IMR-90 (cell line): ENCODE measurements around the gene APC2. TPM values are rescaled to one million over a fixed set of nuclear protein-coding genes. Genes with fewer than 3 reads are reported as not detected.

Source experiments
- ATAC-seq: fragments of 200-7000 bp; cut with Tn5 transposase; 2 replicates; pipeline ENCODE4 v1.9.1; 2020; ENCODE audit warnings: low read depth, mild to moderate bottlenecking, moderate library complexity
- BruUV-seq: library from RNA; stranded (reverse); fragments of 400-500 nt; replicated peaks from 2 replicates; lab custom pipeline; 2021; lab: Mats Ljungman, UMichigan
- CTCF ChIA-PET: fragments of 300-600 bp; formaldehyde crosslinking; extraction: SDS; loops from one replicate; lab custom pipeline; 2021; ENCODE audit warnings: antibody characterized with exemption; lab: Yijun Ruan, JAX
- POLR2A ChIA-PET: fragments of 300-600 bp; sonication (Branson Sonifier 250); formaldehyde crosslinking; loops from one replicate; lab custom pipeline; 2022; ENCODE audit warnings: antibody characterized with exemption; ENCODE audit not compliant: unreplicated experiment; lab: Charles Lee
- DNase-seq: peaks from one replicate; pipeline ENCODE4 v3.0.0; 2013
- H2AFZ ChIP-seq: replicated peaks from 2 replicates; pipeline ENCODE3; 2013; ENCODE audit warnings: low read length, mild to moderate bottlenecking; ENCODE audit not compliant: poor library complexity
- H2AK5ac ChIP-seq: 2 replicates; pipeline ENCODE4 v1.6.1; 2013; ENCODE audit warnings: low read depth, low read length, inconsistent platforms
- H2AK9ac ChIP-seq: replicated peaks from 2 replicates; pipeline ENCODE3; 2013; ENCODE audit warnings: mild to moderate bottlenecking, low read depth, low read length, moderate library complexity; ENCODE audit not compliant: poor library complexity
- H2BK120ac ChIP-seq: 2 replicates; pipeline ENCODE4 v1.6.1; 2013; ENCODE audit warnings: low read depth, low read length, inconsistent platforms
- H2BK15ac ChIP-seq: 3 replicates; pipeline ENCODE4 v1.6.1; 2013; ENCODE audit warnings: low read depth, low read length, inconsistent platforms
- H2BK20ac ChIP-seq: 2 replicates; pipeline ENCODE4 v1.6.1; 2013; ENCODE audit warnings: low read depth, mild to moderate bottlenecking, inconsistent platforms, low read length, moderate library complexity
- H2BK5ac ChIP-seq: 2 replicates; pipeline ENCODE4 v1.6.1; 2013; ENCODE audit warnings: mild to moderate bottlenecking, low read depth, low read length, inconsistent platforms; ENCODE audit not compliant: poor library complexity, severe bottlenecking
- H3K14ac ChIP-seq: replicated peaks from 2 replicates; pipeline ENCODE4 v1.6.1; 2013; ENCODE audit warnings: low read depth, low read length, inconsistent platforms
- H3K18ac ChIP-seq: 2 replicates; pipeline ENCODE4 v1.6.1; 2013; ENCODE audit warnings: low read depth, low read length, control low read depth
- H3K23ac ChIP-seq: 2 replicates; pipeline ENCODE4 v1.6.1; 2013; ENCODE audit warnings: low read depth, low read length, inconsistent platforms
- H3K27ac ChIP-seq: 2 replicates; pipeline ENCODE4 v1.5.1; 2013; ENCODE audit warnings: mild to moderate bottlenecking, control low read depth, low read length; ENCODE audit not compliant: insufficient read depth
- H3K27me3 ChIP-seq: 2 replicates; pipeline ENCODE4 v1.6.1; 2013; ENCODE audit warnings: low read length; ENCODE audit not compliant: control insufficient read depth, insufficient read depth
- H3K36me3 ChIP-seq: 2 replicates; pipeline ENCODE4 v1.6.1; 2013; ENCODE audit warnings: low read length, mixed read lengths; ENCODE audit not compliant: control insufficient read depth, insufficient read depth
- H3K4ac ChIP-seq: 2 replicates; pipeline ENCODE4 v1.6.1; 2013; ENCODE audit warnings: low read depth, low read length, inconsistent platforms
- H3K4me1 ChIP-seq: 2 replicates; pipeline ENCODE4 v1.6.1; 2013; ENCODE audit warnings: low read length, mixed read lengths; ENCODE audit not compliant: control insufficient read depth, insufficient read depth
- H3K4me2 ChIP-seq: 2 replicates; pipeline ENCODE4 v1.6.1; 2013; ENCODE audit warnings: low read depth, mild to moderate bottlenecking, control low read depth, low read length, moderate library complexity
- H3K4me3 ChIP-seq: 2 replicates; pipeline ENCODE4 v1.5.1; 2013; ENCODE audit warnings: low read depth, mild to moderate bottlenecking, control low read depth, low read length, moderate library complexity; ENCODE audit not compliant: insufficient read depth
- H3K56ac ChIP-seq: 2 replicates; pipeline ENCODE4 v1.6.1; 2013; ENCODE audit warnings: low read length, inconsistent platforms; ENCODE audit not compliant: insufficient read depth; ENCODE audit errors: extremely low read depth
- H3K79me1 ChIP-seq, 2 experiments: 2 replicates each; pipeline ENCODE4 v1.6.1; 2013; ENCODE audit warnings: low read length in 2 of 2, inconsistent platforms in 1 of 2, low read depth in 1 of 2
- H3K9ac ChIP-seq: 2 replicates; pipeline ENCODE4 v1.6.1; 2013; ENCODE audit warnings: low read depth, low read length, control low read depth
- H3K9me1 ChIP-seq: 2 replicates; pipeline ENCODE4 v1.6.1; 2013; ENCODE audit warnings: low read length, inconsistent platforms; ENCODE audit not compliant: insufficient read depth
- H3K9me3 ChIP-seq: 2 replicates; pipeline ENCODE4 v1.6.1; 2013; ENCODE audit warnings: low read length; ENCODE audit not compliant: control insufficient read depth, insufficient read depth
- H4K20me1 ChIP-seq: 2 replicates; pipeline ENCODE4 v1.6.1; 2013; ENCODE audit warnings: low read length, inconsistent platforms; ENCODE audit not compliant: insufficient read depth
- H4K5ac ChIP-seq: 2 replicates; pipeline ENCODE4 v1.6.1; 2013; ENCODE audit warnings: mild to moderate bottlenecking, low read depth, low read length, control low read depth
- H4K8ac ChIP-seq, 2 experiments: 2 replicates each; pipeline ENCODE4 v1.6.1; 2013; ENCODE audit warnings: low read depth in 2 of 2, low read length in 2 of 2, control low read depth in 1 of 2, inconsistent platforms in 1 of 2
- H4K91ac ChIP-seq: 2 replicates; pipeline ENCODE4 v1.6.1; 2013; ENCODE audit warnings: low read depth, low read length, inconsistent platforms; ENCODE audit not compliant: insufficient read depth
- MAZ ChIP-seq: IDR thresholded peaks from 2 replicates; pipeline ENCODE4 v1.6.1; 2012; ENCODE audit warnings: low read depth, mild to moderate bottlenecking, low read length, improper control_type of control experiment, moderate library complexity, borderline replicate concordance
- POLR2A ChIP-seq: IDR thresholded peaks from 2 replicates; pipeline ENCODE4 v1.6.1; 2012; ENCODE audit warnings: mild to moderate bottlenecking, low read depth, low read length
- WGBS, 2 experiments: methylation state at CpG; one replicate each; pipeline versions ENCODE4 v1.1.5 to v1.1.7; 2013; ENCODE audit warnings: missing lambda C conversion rate in 2 of 2; ENCODE audit not compliant: insufficient read length in 1 of 2; ENCODE audit errors: extremely low coverage in 2 of 2; 5-methylcytosine and 5-hydroxymethylcytosine counted together
- dilution Hi-C: fragments of 300-500 bp; cut with HindIII; formaldehyde crosslinking; loops from one replicate; pipeline ENCODE4 v1.14.3; 2018; ENCODE audit warnings: low sequenced_read_pairs; ENCODE audit not compliant: unreplicated experiment
- in situ Hi-C: fragments of 300-500 bp; cut with MboI; formaldehyde crosslinking; loops from 3 replicates; pipeline ENCODE4 v1.14.3; 2019; ENCODE audit warnings: low sequenced_read_pairs, inconsistent platforms, mixed read lengths
- intact Hi-C: fragments of 100-400 bp; cut with micrococcal nuclease; formaldehyde crosslinking; loops from 2 replicates; pipeline ENCODE4 v1.10.0; 2022
- polyA plus RNA-seq, 3 experiments: library from polyadenylated mRNA; depleted of rRNA; stranded (reverse); fragments of >200 nt; gene quantifications; 2 replicates each; pipeline ENCODE4 v1.2.3, GENCODE V29; 2012; ENCODE audit warnings: low replicate concordance in 1 of 3
- total RNA-seq: library from RNA; depleted of rRNA; stranded (reverse); fragments of >200 nt; gene quantifications from 2 replicates; pipeline ENCODE4 v1.2.3, GENCODE V29; 2012

Gene APC2
- total and polyA plus RNA-seq, 2 of the 4 experiments (the other 2 are of a cell fraction): 0.36 to 0.41 TPM

DNA sequence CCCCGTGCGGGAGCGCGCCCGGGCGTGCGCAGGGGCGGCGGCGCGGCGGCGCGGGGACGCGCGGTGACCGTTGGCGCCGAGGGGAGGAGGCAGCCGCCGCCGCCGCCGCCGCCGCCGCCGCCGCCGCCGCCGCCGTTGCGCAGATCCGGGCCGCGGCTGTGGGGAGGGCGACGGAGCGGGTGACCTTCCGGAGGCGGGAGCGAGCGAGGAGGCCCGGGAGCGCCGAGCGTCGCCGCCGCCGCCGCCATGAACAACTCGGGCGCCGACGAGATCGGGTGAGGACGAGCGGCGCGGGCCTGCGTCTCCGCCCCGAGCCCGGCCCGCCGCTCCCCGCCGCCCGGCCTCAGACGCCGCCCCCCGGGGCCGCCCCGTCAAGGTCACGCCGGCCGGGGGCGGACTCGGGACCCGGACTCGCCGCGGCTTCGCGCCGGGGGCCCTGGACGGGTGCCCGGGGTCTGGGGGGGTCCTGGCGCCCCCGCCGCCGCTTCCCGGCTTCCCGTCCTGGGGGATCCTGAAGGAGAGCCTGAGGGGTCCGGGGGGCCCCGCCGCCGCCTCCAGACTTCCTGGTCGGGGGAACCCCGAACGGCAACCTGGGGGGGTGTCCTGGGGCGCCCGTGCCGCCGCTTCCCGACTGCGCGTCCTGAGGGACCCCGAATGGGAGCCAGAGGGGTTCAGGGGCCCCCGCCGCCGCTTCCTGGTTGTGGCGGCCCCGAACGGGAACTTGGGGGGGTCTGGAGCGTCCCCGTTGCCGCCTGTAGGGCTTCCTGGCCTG, 42.2 kb upstream of the APC2 start, which contains the start of gene DAZAP1:
DAZAP1 (plus strand) TSS at position 59 of the 772 bp plus-strand sequence; CDS start at position 247, 188 bp downstream.
- 0% methylated on average over 35 of the region's 121 CpGs; no CpG with 5 or more reads in 1 of the 2 experiments for WGBS, 2 experiments
- DNase-seq: no peak
- Histone ChIP-seq H3K4me1 (peaks cover 24% of the 10 kb centered on the region), H2AK5ac (peak within 1 kb of the TSS; percentile 87), H3K27ac (peak within 1 kb of the TSS; percentile 83), H4K20me1 (peaks cover 47% of the 10 kb centered on the region), H3K14ac (peak within 1 kb of the TSS; percentile 79), H4K91ac (peak within 1 kb of the TSS; percentile 57; the same call in 1 of the 2 replicates), H4K8ac (peak within 1 kb of the TSS; percentile 85 to 92), H3K56ac (peak within 1 kb of the TSS; percentile 50; the same call in 1 of the 2 replicates), H3K36me3 (peaks cover 8% of the 10 kb centered on the region; the same call in 1 of the 2 replicates), H3K9me1 (peaks cover 8% of the 10 kb centered on the region), H2BK15ac (no peak within 1 kb of the TSS), H4K5ac (peak within 1 kb of the TSS; percentile 48), H2BK120ac (no peak within 1 kb of the TSS), H3K4me2 (peak within 1 kb of the TSS; percentile 93), H2BK5ac (peak within 1 kb of the TSS; percentile 84), H3K9me3 (no peaks in the 10 kb centered on the region), H3K4me3 (peak within 1 kb of the TSS; percentile 85), H3K79me1 (peaks cover 0 to 35% of the 10 kb centered on the region in 2 experiments; a peak in 1 of 4 replicates), H3K9ac (peak within 1 kb of the TSS; percentile 73), H3K4ac (peak within 1 kb of the TSS; percentile 84), H2AFZ (peak within 1 kb of the TSS; percentile 93), H3K23ac (peak within 1 kb of the TSS; percentile 39; the same call in 1 of the 2 replicates), H3K27me3 (no peaks in the 10 kb centered on the region), H2AK9ac (peak within 1 kb of the TSS; percentile 99), H3K18ac (peak within 1 kb of the TSS; percentile 16; the same call in 1 of the 2 replicates), H2BK20ac (no peak within 1 kb of the TSS)
- dilution Hi-C loops: no loop called here
- CTCF ChIA-PET: no interaction called here
- BruUV-seq: no TSS peak
- in situ Hi-C loops: no loop called here
- ATAC-seq: peak; percentile 48
- intact Hi-C loops: loop anchor here (5.0 kb wide), 1 partner anchor 130 kb away; the partner anchor contains the start of gene FAM174C
- TF ChIP-seq MAZ (peak; percentile 28; the same call in 1 of the 2 replicates), POLR2A (no peak; the same call in 1 of the 2 replicates)
- POLR2A ChIA-PET: no interaction called here
